Measurements from ENCODE around the gene PTPRN2.
"Not testable (repeated sequence)": the region's sequence is repeated elsewhere in the genome, so short reads cannot be mapped to it uniquely, and the experiment has no call there.

PTPRN2 gene

DNA sequence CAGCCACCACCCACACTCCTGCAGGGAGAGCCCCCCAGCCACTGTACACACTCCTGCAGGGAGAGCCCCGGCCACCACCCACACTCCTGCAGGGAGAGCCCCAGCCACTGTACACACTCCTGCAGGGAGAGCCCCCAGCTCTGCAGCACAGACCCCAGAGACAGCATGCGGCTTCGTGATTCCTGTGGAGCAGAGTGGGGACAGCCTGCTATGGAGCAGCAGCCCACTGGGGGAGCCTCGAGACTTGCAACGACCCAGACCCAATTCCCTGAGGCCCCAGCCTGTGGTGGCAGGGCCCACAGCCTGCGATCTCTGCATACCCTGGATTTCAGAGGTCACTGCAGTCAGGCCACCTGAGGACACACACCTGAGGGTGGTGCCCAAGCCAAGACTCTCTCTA is 727.7 kb downstream of the PTPRN2 start:
- no peak for DNase-seq

DNA sequence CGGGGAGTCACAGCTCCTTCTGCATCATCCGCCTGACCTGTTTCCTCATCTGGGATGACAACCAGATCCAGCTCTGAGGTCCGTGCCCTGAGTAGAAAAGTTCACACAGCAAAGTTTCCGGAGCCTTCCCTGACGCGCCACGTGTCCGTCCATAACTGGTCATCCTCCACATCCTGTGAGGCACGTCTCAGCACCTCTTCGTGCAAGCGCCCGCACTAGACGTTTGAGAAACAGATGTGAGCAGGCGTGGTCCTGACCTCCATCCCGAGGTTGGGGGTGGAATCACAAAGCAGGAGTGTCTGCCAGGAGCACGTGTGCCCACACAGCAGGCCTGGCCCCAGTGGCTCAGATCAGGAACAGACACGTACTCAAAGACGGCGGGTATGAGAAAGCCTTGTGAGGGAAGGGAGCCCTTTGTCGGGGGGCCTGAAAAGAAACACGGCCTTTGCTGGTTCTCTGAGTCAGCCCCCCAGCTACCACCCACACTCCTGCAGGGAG is 730.0 kb downstream of the PTPRN2 start:
- no peak for DNase-seq

DNA sequence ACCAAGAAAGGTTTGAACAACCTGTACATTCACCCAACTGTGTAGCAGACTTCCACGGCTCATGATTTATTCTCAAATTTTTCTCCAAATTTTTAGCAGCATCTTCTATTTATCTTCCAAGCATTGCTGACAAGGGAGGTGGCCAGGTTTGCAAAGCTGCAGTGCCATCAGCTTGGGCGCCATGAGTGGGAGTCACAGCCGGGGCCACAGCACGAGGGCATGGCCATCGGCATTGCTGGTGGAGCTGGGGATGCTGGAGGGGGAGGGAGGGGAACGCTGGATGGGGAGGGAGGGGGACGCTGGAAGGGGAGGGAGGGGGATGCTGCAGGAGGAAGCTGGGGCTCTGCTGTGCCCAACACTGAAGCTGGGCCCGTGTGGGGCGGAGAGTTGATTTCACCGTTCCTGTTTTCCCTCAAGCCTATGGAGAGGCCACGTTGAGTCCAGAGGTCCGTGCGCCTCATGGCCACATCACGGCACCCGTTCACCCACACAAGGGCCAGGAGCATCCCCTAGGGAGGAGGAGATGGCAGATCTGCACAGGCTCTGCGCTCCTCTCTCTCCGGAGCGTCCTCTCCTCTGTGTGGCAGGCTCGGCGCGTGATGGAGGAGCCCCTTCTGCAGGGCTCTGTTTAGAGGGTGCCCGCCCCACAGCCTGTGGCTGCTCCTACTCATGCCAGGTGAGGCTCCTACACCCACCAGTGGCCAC is 730.6 kb downstream of the PTPRN2 start:
- no peak for DNase-seq

DNA sequence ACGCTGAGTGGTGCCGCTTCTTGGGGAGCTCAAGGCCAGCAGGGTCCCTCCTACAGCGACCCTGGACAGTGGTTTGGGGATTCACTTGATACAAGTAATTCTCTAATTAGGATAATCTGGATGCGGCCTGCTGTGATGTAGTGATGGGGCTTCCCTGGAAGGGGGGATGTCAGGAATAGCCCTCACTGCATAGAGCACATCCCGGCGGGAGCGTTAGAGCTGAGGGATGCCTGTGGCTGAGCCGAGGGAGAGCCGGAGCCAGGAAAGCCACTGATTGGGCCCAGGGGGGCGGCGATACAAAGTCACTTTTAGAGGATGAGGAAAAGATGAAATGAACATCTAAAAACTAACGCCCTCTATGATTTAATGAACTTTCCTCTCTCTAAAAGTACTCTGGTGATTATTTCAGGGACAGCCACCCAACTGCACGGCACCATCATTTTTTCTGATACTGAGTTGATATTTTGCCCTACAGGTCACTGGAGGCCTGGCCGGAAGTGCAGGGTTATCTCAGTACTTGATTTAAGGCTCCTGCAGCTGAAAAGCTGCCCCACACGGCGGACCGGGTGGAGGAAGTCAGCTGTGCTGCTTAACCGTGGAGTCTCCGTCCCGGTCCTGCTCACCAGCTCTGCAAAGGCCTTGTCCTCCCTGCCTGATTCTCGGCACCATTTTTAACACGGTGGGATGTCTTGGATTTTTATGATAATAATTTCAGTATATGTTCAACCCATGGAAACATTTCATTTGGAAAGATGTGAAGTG is 732.0 kb downstream of the PTPRN2 start:
- no peak for DNase-seq

DNA sequence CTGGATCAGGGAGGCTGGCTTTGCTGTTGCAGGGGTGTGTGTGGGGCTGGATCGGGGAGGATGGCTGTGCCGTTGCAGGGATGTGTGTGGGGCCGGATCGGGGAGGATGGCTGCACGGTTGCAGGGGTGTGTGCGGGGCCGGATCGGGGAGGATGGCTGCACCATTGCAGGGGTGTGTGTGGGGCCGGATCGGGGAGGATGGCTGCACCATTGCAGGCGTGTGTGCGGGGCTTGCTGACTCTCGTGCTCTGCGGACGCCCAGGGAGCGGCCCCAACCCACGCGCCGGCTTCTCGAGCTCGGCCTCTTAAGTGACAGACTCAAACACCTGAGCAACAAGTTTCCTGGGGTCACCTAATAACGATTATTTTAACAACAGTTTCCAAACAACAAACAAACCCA is 732.6 kb downstream of the PTPRN2 start:
- no peak for DNase-seq

DNA sequence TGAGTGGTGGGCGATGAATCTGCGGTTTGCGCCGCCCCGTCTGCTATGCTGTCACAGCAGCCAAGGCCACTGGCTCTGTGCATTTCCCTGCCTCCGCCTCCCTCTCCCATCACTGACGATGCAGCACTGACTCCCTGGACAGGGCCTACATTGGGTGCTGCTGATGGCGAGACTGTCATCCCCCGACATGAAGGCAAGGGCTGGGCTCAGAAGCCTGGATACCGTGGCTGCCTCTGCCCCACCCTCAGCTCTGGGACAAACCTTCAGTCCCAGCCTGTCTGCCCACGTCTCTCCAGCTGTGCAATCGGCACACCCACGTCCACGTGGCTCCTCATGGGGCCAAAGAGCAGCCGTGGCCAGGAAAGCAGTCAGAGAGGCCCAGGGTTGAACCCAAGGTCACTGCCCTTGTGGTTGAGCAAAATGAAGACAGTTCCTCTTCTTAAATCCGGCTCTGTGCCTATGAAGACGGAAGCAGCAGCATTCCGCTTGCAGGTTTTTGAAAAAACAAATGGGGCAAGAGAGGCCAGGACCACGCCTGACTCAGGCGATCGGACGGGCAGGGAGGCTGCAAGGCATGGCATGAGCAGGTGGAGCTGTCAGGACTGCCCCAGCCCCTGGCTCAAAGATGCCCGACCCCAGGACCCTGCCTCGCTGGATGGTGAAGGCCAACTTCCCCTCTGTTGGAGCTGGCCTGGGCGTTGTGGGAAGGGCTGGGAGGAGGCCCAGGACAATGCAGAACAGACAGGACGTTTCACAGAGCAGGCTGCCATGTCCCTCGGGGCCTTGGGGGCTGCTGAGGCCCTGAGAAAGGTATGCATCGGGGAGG is 733.3 kb downstream of the PTPRN2 start:
- DNase-seq, result peak; percentile 74

DNA sequence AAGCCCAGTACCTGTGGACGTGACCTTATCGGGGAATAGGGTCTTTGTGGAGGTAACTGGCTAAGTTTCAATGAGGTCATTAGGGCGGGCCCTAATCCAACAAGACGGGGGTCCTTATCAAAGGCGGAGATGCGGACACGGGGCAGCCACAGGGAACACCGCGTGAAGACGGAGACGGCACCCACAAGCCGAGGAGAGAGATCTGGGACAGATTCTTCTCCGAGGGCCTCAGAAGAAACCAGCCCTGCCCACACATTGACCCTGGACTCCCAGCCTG is 733.9 kb downstream of the PTPRN2 start:
- DNase-seq, result no peak

DNA sequence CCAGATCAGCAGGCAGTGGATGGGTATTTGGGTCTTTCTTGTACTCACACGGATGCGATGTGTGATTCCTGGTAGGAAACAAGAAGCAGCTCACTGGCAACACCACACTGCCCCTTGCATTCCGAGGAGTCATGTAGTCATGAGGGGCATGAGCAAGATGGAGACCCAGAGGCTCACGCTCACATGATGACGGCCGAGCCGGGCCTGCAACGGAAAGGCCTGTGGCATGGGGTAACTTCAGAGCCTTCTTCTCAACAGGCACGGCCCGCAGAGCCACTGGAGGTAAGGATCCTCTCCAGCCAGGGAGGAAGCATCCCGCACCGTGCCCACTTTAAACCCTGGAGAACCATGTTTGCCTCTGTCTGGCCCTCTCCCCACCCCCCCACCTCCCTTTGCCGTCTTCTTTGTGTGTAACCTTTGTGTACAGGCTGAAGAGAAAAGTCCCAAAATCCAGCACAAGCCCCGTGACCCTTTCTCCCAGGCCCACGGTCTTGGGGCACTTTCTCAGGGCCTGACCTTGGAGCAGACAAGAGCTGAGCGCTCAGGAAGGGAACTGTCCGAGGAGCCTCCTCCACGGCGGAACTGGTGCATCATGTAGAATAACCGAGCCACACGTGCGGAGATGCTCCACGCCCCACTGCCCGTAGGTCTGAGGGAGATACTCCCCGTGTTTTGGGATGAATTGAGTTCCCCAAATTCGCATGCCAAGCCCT is 734.4 kb downstream of the PTPRN2 start:
- no peak for DNase-seq

DNA sequence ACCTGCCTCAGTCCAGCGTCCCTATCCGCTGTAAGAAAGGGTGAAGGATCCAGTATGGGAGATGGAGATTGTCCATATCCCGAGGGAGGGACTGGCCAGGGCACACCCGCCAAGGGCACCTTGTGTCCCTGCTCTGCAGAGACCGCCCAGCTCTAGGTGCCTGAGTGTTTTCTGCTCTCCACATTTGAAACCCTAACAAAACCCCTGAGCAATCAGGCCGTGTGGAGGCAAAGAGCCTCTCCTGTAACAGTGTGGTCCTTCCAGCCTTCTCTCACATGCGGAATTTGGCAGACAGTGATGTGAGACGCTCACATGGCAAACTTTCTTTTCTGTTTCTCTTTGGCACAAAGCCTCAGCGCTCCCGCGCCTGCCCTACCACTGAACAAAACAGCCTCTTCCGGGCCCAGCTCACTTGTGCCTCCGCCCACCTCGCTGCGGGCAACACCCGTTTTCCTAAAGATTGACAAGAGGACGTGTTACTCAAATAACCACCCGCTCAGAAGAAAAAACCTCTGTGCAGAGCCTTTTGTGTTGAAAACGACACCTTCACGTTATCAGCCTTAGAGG is 736.0 kb downstream of the PTPRN2 start:
- peak; percentile 63 for DNase-seq

DNA sequence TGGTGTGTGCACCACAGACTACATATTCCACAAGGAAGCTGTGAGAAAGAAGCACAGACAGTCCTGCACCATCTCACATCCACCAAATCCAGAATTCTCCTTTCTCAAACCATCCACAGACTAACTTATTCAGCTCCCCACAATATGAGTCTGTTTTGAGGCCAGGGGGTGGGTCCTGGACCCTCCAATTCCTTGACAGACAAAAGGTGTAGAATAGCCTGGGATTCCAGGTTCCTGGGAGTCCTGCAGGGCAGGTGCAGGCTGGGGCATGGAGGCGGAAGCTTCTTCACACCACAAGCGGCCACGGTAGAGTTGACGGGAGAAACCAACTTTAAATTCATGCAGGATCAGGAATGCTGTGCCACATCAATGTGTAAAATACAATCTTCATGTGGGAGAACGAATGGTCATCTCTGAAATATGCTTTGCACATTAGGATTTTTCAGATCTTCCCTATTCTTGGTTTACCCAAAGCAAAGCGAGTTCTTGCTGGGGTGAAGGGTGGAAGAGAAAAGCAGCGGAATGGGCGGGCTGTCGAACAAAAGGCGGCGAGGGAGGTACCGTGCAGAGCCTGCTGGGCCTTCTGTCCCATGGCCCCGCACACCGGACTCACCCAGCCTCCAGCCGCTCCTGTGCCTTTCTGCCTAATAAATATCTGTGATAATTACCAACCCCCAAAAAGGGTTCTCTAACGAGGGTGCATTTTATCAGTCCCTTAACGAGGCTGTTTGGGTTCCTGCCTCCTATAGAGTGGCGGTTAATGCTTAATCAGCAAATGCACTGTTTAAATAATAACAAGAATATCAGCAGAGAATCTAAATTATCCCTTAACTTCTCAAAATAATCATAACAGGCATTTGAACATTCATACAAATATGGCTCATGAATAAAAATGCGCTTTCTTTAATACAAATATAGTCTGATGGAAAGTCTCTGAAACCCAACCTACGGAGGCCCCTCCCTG is 736.9 kb downstream of the PTPRN2 start:
- DNase-seq, result no peak

DNA sequence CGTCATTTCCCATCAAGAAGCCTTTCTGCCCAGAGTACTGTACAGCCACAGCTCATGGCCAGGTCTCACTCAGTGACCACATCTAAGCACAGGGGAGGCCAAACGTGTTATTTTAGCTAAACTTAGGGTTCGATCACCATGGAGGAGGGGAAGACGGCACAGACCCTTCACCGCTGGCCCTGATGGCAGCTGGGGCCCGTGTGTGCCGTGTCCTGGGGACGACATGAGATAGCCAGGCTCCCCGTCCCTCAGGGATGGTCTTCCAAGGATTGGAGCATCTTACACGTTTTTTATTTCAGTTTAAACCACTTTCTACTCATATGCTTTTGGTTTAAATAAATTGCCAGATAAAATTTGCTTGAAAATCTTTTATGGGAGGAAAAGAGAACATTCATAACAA is 737.9 kb downstream of the PTPRN2 start:
- no peak for DNase-seq

DNA sequence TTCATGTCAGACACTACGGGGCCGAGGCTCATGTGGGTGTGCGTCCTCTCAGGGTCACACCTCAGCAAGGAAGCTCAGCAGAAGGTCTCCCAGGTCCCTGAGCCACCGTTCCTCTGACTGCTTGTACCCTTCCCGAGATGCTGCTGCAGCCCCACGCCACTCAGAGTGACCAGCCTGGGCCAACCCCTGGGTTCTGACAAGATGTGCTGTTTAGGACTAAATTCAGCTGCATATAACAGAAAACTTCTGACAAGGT is 738.4 kb downstream of the PTPRN2 start:
- DNase-seq, result no peak

DNA sequence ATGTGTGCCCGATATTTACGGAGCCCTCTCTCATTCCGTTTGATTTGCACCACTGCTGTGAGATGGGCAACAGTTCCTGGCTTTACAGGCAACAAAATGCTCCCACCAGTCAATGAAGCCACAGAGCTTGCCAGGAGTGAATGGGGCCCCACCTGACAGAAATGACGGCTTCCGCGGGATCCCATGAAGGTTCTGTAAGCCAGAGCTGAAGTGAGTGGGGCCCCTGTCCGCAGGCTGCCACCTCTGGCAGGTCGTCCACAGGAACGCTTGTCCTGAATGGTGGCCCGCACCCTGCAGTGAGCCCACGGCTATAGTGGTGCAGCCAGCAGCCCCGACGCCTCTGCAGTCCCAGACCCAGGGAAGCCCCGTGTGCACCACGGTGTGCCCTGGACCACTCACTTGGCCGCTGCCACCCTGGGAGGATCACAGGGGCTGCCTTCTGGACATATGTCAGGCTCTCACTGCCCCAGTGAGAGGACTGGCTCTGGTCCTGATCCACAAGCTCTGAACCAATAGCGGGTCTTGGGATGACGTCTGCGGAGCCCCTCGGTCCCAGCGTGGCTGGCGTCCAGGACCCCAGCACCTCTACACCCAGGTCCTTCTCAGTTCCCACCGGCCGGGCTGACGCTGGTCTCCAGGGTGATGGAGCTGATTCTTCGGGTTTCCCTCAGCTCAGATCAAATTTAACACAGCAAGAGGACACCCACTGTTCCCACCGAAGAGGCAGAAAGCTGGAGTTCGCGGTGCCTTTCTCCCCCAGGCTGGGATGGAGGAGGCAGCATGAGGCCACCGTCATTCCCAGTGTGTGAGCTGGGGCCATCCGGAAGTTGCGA is 738.9 kb downstream of the PTPRN2 start:
- DNase-seq, result no peak

DNA sequence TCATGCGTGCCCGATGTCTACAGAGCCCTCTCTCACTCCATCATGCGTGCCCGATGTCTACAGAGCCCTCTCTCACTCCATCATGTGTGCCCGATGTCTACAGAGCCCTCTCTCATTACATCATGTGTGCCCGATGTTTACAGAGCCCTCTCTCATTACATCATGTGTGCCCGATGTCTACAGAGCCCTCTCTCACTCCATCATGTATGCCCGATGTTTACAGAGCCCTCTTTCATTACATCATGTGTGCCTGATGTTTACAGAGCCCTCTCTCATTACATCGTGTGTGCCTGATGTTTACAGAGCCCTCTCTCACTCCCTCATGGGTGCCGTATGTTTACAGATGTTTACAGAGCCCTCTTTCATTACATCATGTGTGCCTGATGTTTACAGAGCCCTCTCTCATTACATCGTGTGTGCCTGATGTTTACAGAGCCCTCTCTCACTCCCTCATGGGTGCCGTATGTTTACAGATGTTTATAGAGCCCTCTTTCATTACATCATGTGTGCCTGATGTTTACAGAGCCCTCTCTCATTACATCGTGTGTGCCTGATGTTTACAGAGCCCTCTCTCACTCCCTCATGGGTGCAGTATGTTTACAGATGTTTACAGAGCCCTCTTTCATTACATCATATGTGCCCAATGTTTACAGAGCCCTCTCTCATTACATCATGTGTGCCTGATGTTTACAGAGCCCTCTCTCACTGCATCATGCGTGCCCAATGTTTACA is 739.7 kb downstream of the PTPRN2 start:
- DNase-seq, result not testable (repeated sequence)

DNA sequence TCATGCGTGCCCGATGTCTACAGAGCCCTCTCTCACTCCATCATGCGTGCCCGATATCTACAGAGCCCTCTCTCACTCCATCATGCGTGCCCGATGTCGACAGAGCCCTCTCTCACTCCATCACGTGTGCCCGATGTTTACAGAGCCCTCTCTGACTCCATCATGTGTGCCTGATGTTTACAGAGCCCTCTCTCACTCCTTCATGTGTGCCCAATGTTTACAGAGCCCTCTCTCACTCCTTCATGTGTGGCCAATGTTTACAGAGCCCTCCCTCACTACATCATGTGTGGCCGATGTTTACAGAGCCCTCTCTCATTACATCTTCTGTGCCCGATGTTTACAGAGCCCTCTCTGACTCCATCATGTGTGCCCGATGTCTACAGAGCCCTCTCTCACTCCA is 740.9 kb downstream of the PTPRN2 start:
- DNase-seq, result not testable (repeated sequence)

DNA sequence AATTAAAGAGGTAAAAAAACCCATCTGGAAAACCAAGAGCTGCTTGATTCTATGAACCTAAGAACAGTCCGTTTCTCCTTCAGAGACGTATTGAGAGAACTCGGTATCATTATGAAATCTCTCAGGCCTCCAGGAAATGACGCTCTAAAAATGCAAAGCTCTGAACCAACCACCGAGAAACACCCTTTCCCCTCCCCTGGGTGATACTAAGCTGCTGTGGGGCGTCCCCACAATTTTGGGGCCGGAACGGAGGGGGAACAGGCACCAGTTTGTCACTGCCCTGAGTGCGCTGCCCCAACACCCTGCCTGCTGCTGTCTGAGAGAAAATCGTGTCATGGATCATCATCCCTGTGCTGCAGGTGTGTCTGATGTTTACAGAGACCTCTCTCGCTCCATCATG is 741.4 kb downstream of the PTPRN2 start:
- DNase-seq, result peak; percentile 38

DNA sequence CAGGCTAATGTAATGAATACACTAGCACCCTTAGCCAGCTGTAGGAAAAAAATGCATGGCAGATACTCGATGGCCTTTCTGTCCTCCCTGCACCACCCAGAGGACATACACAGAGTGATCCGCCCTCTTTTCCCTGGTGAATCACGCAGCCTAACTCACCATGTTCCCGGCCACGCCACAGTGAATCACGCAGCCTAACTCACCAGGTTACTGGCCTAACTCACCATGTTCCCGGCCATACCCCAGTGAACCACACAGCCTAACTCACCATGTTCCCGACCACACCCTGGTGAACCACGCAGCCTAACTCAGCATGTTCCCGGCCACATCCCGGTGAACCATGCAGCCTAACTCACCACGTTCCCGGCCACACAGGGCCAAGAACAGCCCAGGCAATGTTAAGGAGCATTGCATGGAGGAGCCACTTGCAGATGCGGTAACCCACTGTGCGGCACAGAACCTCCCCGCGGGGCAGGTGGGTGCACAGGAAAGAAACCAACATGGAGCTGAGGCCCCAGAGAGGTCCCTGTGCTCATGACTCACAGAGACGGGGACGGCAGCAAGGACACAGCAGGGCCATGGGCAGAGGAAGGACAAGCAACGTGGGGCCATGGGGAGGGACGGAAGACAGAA is 742.3 kb downstream of the PTPRN2 start:
- DNase-seq, result no peak

DNA sequence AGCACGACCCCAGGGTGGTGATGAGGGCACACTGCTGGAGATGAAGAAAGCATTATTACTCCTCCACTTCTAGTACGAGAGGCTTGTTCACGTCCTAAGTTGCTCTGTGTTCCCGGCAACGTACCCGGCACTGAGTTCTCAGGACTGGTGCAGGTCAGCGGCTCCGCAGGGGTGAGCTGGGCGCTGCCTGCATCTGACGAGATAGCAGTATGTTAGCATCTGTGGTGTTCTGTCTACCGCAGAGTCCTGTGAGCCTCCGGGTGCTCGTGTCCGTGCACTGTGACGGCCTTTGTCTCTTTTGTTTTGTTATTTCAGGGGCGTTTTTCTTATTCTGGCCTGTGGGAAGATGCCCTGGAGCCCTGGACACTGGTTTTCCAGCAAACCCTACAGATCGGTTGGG is 743.0 kb downstream of the PTPRN2 start:
- no peak for DNase-seq

DNA sequence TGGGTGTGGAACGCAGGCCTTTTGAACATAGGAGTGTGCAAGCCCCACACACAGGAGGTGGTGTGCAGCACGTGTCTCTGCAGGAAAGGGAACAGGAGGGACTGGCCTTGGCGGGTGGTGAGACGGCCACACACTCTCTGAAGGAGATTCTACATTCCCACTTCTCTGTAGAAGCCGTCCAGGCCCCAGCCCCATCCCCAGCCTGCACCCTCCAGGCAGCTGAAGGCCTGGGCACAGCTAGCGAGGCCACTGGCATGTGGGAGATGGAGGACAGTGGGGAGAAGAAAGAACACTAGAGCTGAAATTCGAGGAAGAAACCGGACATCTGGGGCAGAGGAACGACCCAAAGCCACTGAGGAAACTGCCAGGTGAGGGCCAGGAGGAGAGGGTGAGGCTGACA is 743.5 kb downstream of the PTPRN2 start:
- DNase-seq, result no peak
